ENCODE data around the gene FADD.

FADD gene

DNA sequence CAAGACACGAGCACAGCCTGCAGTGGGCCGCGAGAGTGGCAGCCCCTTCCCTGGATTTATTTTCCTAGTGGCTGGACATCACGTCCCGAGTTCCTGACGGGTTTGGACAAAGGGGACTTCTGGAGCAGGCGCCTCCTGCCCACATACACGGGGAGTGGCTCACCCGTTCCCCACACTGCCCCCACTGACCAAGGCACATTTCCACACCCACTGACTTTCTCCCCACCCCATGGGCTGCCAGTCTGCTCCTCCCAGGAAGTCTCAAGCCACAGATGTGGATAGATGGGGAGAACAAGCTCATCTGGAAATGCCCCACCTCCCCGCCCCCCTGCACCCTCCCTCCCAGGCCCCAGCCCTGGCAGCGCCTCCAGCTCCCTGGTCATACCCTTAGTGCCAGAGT is 34.0 kb upstream of the FADD start:
- H3K4me3 ChIP-seq (ENCODE audit: low read length) = no peak overlapping the region
- TF ChIP-seq, protein P1, sequence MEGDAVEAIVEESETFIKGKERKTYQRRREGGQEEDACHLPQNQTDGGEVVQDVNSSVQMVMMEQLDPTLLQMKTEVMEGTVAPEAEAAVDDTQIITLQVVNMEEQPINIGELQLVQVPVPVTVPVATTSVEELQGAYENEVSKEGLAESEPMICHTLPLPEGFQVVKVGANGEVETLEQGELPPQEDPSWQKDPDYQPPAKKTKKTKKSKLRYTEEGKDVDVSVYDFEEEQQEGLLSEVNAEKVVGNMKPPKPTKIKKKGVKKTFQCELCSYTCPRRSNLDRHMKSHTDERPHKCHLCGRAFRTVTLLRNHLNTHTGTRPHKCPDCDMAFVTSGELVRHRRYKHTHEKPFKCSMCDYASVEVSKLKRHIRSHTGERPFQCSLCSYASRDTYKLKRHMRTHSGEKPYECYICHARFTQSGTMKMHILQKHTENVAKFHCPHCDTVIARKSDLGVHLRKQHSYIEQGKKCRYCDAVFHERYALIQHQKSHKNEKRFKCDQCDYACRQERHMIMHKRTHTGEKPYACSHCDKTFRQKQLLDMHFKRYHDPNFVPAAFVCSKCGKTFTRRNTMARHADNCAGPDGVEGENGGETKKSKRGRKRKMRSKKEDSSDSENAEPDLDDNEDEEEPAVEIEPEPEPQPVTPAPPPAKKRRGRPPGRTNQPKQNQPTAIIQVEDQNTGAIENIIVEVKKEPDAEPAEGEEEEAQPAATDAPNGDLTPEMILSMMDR (IDR thresholded peaks at IDR 0.05; ENCODE audit: insufficient read depth, low read depth, low read length, missing control alignments) = no peak

DNA sequence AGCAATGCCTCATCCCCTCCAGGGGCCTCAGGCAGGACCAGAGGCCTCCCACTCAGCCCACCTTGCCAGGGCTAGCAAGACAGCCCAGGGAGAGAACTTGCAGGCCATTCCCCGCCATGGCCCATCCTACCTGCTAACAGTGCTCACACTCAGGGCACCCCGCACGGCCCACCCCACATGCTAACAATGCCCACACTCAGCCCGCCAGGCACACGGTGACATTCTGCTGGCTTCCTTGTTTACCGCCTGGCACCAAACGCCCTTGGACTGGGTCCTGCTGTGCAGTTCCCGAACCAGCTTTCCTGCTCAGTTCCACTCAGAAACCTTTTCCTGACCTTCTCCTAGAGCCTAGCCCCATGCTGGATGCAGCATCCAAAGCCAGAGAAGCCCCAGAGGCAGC is 33.5 kb upstream of the FADD start:
- DNase-seq (ENCODE audit: low read depth) = no peak
- TF ChIP-seq, protein P1 (IDR thresholded peaks at IDR 0.05; ENCODE audit: insufficient read depth, low read depth, low read length, missing control alignments) = no peak
- no peak overlapping the region for H3K4me3 ChIP-seq (ENCODE audit: low read length)

More for the DNA sequence above, 34.0 kb upstream of the FADD start:
- no peak for DNase-seq (ENCODE audit: low read depth)

DNA sequence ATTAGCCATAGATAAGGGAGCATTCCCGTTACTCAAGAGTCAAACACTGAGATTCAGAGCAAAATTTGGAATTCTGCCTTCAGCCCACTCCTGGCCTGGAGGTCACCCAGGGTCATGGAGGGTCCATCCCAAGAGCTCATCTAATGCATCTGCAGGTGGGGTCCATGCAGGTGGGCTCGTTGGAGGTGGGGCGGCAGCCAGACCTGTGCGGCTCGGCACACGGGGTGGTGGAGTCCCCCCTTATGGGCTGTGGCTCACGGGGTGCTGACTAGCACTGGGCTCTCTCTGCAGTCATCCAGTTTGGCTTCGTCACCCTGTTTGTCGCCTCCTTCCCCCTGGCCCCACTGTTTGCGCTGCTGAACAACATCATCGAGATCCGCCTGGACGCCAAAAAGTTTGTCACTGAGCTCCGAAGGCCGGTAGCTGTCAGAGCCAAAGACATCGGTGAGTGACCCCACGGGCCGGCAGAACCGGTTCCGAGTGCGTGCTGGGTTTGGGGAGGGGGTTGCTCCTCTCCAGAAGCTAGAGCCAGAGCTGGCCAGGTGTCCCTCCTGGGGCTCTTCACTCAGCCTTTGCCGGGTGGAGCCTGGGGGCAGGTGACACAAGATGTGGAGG is 32.4 kb upstream of the FADD start:
- TF ChIP-seq, protein P1 (IDR thresholded peaks at IDR 0.05; ENCODE audit: insufficient read depth, low read depth, low read length, missing control alignments) = no peak
- no peak for DNase-seq (ENCODE audit: low read depth)
- no peak overlapping the region for H3K4me3 ChIP-seq (ENCODE audit: low read length)

DNA sequence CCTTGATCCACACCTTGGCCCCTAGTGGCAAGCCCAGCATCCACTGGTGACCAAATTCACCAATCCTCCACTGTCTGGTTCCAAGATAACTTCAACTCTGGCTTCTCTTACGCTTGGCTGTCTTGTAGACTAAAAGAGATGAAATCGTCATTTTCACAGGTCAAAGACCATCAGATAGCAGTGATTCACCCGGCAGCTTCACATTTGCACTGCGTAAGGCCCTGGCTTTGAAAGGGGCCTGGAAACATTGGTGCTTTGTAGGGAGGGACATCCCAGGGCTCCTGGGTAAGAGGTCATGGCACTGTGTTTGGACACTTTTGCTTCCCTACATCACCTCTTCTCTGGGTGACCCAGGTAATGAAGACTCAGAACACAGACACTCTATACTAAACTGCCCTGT is 30.1 kb upstream of the FADD start:
- TF ChIP-seq, protein P1 (IDR thresholded peaks at IDR 0.05; ENCODE audit: insufficient read depth, low read depth, low read length, missing control alignments) = no peak
- H3K4me3 ChIP-seq (ENCODE audit: low read length) = no peak overlapping the region
- DNase-seq (ENCODE audit: low read depth) = no peak

DNA sequence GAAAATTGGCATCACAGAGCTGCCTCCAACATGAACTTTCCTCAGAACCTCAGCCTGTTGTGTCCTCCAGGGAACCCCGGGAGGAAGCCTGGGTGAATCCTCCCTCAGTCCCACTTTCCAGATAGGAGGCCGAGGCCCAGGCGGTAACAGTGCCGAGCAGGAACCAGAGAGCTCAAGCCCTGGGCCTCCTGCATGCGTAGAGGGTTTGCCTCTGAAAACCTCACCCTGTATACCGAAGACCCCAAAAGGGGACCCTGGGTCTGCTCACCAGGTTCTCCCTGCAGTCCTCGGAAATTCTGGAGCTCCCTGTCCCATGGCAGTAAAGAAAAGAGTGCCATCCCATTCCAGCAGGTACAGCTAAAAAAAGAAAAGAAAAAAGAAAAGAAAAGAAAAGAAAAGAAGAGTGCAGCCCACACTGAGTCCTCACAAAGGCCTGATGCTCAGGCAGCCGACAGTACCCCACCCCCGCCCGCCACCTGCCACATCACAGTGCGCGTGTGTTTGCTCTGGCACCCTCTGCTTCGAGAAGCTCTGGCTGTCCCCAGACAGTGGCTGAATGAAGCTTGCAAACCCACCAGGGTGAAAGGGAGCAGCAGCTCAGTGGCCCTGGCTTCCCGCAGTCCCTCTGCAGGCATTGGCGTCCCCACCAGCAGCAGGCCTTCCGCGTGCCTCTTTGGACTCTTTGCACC is 28.4 kb upstream of the FADD start:
- no peak for DNase-seq (ENCODE audit: low read depth)
- TF ChIP-seq, protein P1 (IDR thresholded peaks at IDR 0.05; ENCODE audit: insufficient read depth, low read depth, low read length, missing control alignments) = no peak
- H3K4me3 ChIP-seq (ENCODE audit: low read length) = no peak overlapping the region

DNA sequence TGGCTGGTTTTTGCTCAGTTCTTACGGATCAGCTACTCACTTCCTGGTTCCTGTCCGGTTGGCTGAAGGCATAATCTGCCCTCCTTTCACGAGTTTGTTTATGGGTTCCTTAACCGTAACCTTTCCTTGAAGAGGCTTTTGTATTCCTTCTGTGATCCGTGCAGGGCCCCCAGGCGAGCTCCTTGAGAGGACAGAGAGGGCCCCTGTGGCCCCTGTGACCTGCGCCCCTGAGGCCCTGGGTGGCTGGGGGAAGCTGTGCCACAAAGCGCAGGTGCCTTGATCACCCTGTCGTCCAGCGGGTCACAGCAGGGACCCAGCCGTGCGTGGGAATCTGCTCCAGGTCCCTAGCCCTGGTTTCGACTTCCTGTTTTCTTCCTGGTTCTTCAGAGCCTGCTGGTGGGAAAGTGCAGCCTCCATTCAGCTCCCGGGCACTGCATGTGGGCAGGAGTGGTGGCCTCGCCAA is 27.8 kb upstream of the FADD start:
- no peak overlapping the region for H3K4me3 ChIP-seq (ENCODE audit: low read length)
- TF ChIP-seq, protein P1 (IDR thresholded peaks at IDR 0.05; ENCODE audit: insufficient read depth, low read depth, low read length, missing control alignments) = no peak
- DNase-seq (ENCODE audit: low read depth) = no peak
